IPS DF 6.9 (cell line): Measurements from ENCODE around the gene TMEM115.

Experiments used
- DNase-seq: peaks from one replicate; pipeline ENCODE4 v3.0.0-alpha.2; 2013; ENCODE audit warnings: low read depth, low spot score
- H3K27ac ChIP-seq: one replicate; pipeline ENCODE4 v1.5.1; 2013; ENCODE audit warnings: low read length, control low read depth
- H3K27me3 ChIP-seq: 2 replicates; pipeline ENCODE4 v1.6.1; 2013; ENCODE audit warnings: mild to moderate bottlenecking, low read length; ENCODE audit not compliant: control insufficient read depth, insufficient read depth
- H3K36me3 ChIP-seq: 2 replicates; pipeline ENCODE4 v1.6.1; 2013; ENCODE audit warnings: low read length; ENCODE audit not compliant: control insufficient read depth, insufficient read depth
- H3K4me1 ChIP-seq: 2 replicates; pipeline ENCODE4 v1.6.1; 2013; ENCODE audit warnings: low read length; ENCODE audit not compliant: control insufficient read depth, insufficient read depth
- H3K4me3 ChIP-seq: 2 replicates; pipeline ENCODE4 v1.5.1; 2013; ENCODE audit warnings: mild to moderate bottlenecking, low read length
- H3K9me3 ChIP-seq: 2 replicates; pipeline ENCODE4 v1.6.1; 2013; ENCODE audit warnings: low read length, inconsistent platforms; ENCODE audit not compliant: control insufficient read depth, insufficient read depth
- WGBS: extraction: QIAGEN DNeasy Blood & Tissue Kit; methylation state at CpG from one replicate; pipeline ENCODE4 v1.1.7; 2013; ENCODE audit warnings: mixed read lengths, missing lambda C conversion rate; ENCODE audit not compliant: insufficient read length, insufficient coverage; 5-methylcytosine and 5-hydroxymethylcytosine counted together

TMEM115 gene

GRCh38 chr3:50378024-50378423, 18.7 kb upstream of the TMEM115 start:
- H3K4me3 ChIP-seq: no peak overlapping the region
- peaks cover 2% of the 10 kb centered on the region; the same call in 1 of the 2 replicates for H3K36me3 ChIP-seq
- no peaks in the 10 kb centered on the region for H3K27me3 ChIP-seq
- peaks cover 4% of the 10 kb centered on the region; the same call in 1 of the 2 replicates for H3K4me1 ChIP-seq
- no peak for DNase-seq
- H3K27ac ChIP-seq: no peak overlapping the region
- no CpG with 5 or more reads among the region's 6 CpGs for WGBS
- H3K9me3 ChIP-seq: no peaks in the 10 kb centered on the region

GRCh38 chr3:50375258-50375931, 16.1 kb upstream of the TMEM115 start:
- DNase-seq: no peak
- peaks cover 2% of the 10 kb centered on the region; the same call in 1 of the 2 replicates for H3K36me3 ChIP-seq
- H3K9me3 ChIP-seq: no peaks in the 10 kb centered on the region
- no peak overlapping the region for H3K4me3 ChIP-seq
- H3K27me3 ChIP-seq: no peaks in the 10 kb centered on the region
- H3K4me1 ChIP-seq: peaks cover 11% of the 10 kb centered on the region
- H3K27ac ChIP-seq: no peak overlapping the region
- no CpG with 5 or more reads among the region's 7 CpGs for WGBS

GRCh38 chr3:50374363-50375257, 15.3 kb upstream of the TMEM115 start:
- Histone ChIP-seq H3K4me1 (peaks cover 11% of the 10 kb centered on the region), H3K9me3 (no peaks in the 10 kb centered on the region), H3K36me3 (peaks cover 2% of the 10 kb centered on the region; the same call in 1 of the 2 replicates), H3K27ac (no peak overlapping the region), H3K4me3 (no peak overlapping the region), H3K27me3 (no peaks in the 10 kb centered on the region)
- WGBS: no CpG with 5 or more reads among the region's 22 CpGs
- DNase-seq: no peak

GRCh38 chr3:50373146-50374051, 14.1 kb upstream of the TMEM115 start:
- Histone ChIP-seq H3K4me1 (peaks cover 11% of the 10 kb centered on the region), H3K27me3 (no peaks in the 10 kb centered on the region), H3K4me3 (no peak overlapping the region), H3K9me3 (no peaks in the 10 kb centered on the region), H3K36me3 (peaks cover 2% of the 10 kb centered on the region; the same call in 1 of the 2 replicates), H3K27ac (no peak overlapping the region)
- no peak for DNase-seq
- WGBS: 100% methylated on average over 1 of the region's 12 CpGs

- H3K36me3 ChIP-seq: peaks cover 2% of the 10 kb centered on the region; the same call in 1 of the 2 replicates
- no peak for DNase-seq
- H3K27ac ChIP-seq: no peak overlapping the region
- H3K9me3 ChIP-seq: no peaks in the 10 kb centered on the region
- WGBS: no CpG with 5 or more reads among the region's 8 CpGs
- peaks cover 11% of the 10 kb centered on the region for H3K4me1 ChIP-seq
- H3K4me3 ChIP-seq: no peak overlapping the region
- H3K27me3 ChIP-seq: no peaks in the 10 kb centered on the region
Observed at GRCh38 chr3:50372349-50372748, 13.0 kb upstream of the TMEM115 start.

- no peak overlapping the region for H3K4me3 ChIP-seq
- H3K27me3 ChIP-seq: no peaks in the 10 kb centered on the region
- peaks cover 11% of the 10 kb centered on the region for H3K4me1 ChIP-seq
- WGBS: no CpG with 5 or more reads among the region's 3 CpGs
- no peaks in the 10 kb centered on the region for H3K9me3 ChIP-seq
- peaks cover 2% of the 10 kb centered on the region; the same call in 1 of the 2 replicates for H3K36me3 ChIP-seq
- no peak for DNase-seq
- no peak overlapping the region for H3K27ac ChIP-seq
Observed at GRCh38 chr3:50371133-50371685, 11.9 kb upstream of the TMEM115 start.

GRCh38 chr3:50370594-50370993, 11.3 kb upstream of the TMEM115 start:
- Histone ChIP-seq H3K9me3 (no peaks in the 10 kb centered on the region), H3K27ac (no peak overlapping the region), H3K4me3 (no peak overlapping the region), H3K27me3 (no peaks in the 10 kb centered on the region), H3K36me3 (peaks cover 2% of the 10 kb centered on the region; the same call in 1 of the 2 replicates), H3K4me1 (peaks cover 13% of the 10 kb centered on the region)
- no peak for DNase-seq
- no CpG with 5 or more reads among the region's 14 CpGs for WGBS

GRCh38 chr3:50369012-50369670, 9.8 kb upstream of the TMEM115 start:
- no peaks in the 10 kb centered on the region for H3K27me3 ChIP-seq
- no CpG with 5 or more reads among the region's 9 CpGs for WGBS
- DNase-seq: no peak

GRCh38 chr3:50365842-50366220, 6.5 kb upstream of the TMEM115 start:
- no CpG with 5 or more reads among the region's 5 CpGs for WGBS
- H3K9me3 ChIP-seq: no peaks in the 10 kb centered on the region
- H3K4me1 ChIP-seq: peaks cover 6% of the 10 kb centered on the region
- H3K27ac ChIP-seq: no peak overlapping the region
- no peak for DNase-seq
- no peaks in the 10 kb centered on the region for H3K27me3 ChIP-seq
- H3K36me3 ChIP-seq: no peaks in the 10 kb centered on the region; the same call in 1 of the 2 replicates
- H3K4me3 ChIP-seq: peak overlapping the region; percentile 53; the same call in 1 of the 2 replicates

More at GRCh38 chr3:50369012-50369670, 9.8 kb upstream of the TMEM115 start:
- H3K4me3 ChIP-seq: no peak overlapping the region
- no peaks in the 10 kb centered on the region; the same call in 1 of the 2 replicates for H3K36me3 ChIP-seq
- H3K9me3 ChIP-seq: no peaks in the 10 kb centered on the region
- H3K4me1 ChIP-seq: peaks cover 13% of the 10 kb centered on the region
- H3K27ac ChIP-seq: no peak overlapping the region
